ENCODE measurements around the gene WFDC10A.

DNA sequence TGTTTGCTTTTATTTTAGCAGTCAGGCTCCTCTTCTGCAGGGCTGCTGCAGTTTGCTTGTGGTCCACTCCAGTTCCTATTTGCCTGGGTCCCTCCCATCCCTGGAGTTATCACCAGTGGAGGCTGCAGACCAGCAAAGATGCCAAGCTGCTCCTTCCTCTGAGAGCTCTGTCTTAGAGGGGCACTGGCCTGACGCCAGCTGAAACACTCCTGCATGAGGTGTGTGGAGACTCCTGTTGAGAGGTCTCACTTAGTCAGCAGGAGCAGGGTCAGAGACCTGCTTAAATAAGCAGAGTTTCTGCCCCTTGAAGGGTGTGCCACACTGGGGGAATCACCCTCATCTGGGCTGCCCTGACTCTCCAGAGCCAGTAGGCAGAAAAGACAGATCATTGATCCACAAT, 34.3 kb upstream of the WFDC10A start:
- TF ChIP-seq, protein P1, sequence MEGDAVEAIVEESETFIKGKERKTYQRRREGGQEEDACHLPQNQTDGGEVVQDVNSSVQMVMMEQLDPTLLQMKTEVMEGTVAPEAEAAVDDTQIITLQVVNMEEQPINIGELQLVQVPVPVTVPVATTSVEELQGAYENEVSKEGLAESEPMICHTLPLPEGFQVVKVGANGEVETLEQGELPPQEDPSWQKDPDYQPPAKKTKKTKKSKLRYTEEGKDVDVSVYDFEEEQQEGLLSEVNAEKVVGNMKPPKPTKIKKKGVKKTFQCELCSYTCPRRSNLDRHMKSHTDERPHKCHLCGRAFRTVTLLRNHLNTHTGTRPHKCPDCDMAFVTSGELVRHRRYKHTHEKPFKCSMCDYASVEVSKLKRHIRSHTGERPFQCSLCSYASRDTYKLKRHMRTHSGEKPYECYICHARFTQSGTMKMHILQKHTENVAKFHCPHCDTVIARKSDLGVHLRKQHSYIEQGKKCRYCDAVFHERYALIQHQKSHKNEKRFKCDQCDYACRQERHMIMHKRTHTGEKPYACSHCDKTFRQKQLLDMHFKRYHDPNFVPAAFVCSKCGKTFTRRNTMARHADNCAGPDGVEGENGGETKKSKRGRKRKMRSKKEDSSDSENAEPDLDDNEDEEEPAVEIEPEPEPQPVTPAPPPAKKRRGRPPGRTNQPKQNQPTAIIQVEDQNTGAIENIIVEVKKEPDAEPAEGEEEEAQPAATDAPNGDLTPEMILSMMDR (IDR thresholded peaks at IDR 0.05; ENCODE audit: extremely low read depth in 1 of 2, insufficient read depth in 1 of 2, low read depth in 1 of 2, low read length in 2 of 2) = no peak
- no peak for TF ChIP-seq POLR2AphosphoS5 (IDR thresholded peaks at IDR 0.05; ENCODE audit: insufficient read depth, low read depth, low read length)
- no peak for TF ChIP-seq POLR2A (IDR thresholded peaks at IDR 0.05; ENCODE audit: low read depth, low read length)
- no peak for TF ChIP-seq JUN (IDR thresholded peaks at IDR 0.05; ENCODE audit: borderline replicate concordance, insufficient read depth, insufficient read length, low read depth)
- TF ChIP-seq EZH2 (IDR thresholded peaks at IDR 0.05; ENCODE audit: borderline replicate concordance, low read depth, low read length, severe bottlenecking) = no peak
- no peak for TF ChIP-seq GATA2 (IDR thresholded peaks at IDR 0.05; ENCODE audit: insufficient read depth, insufficient read length, low read depth, low read length)
- no peak for TF ChIP-seq MYC (IDR thresholded peaks at IDR 0.05; ENCODE audit: low read depth, low read length)
